NCI-H446 treated with DMSO at 0.1 percent for 48 hours (cell line): ENCODE data around the gene ADAM19.

Experiments used
- DNase-seq: peaks from one replicate; lab custom pipeline; 2025; lab: John Stamatoyannopoulos, UW

The ADAM19 gene, protein sequence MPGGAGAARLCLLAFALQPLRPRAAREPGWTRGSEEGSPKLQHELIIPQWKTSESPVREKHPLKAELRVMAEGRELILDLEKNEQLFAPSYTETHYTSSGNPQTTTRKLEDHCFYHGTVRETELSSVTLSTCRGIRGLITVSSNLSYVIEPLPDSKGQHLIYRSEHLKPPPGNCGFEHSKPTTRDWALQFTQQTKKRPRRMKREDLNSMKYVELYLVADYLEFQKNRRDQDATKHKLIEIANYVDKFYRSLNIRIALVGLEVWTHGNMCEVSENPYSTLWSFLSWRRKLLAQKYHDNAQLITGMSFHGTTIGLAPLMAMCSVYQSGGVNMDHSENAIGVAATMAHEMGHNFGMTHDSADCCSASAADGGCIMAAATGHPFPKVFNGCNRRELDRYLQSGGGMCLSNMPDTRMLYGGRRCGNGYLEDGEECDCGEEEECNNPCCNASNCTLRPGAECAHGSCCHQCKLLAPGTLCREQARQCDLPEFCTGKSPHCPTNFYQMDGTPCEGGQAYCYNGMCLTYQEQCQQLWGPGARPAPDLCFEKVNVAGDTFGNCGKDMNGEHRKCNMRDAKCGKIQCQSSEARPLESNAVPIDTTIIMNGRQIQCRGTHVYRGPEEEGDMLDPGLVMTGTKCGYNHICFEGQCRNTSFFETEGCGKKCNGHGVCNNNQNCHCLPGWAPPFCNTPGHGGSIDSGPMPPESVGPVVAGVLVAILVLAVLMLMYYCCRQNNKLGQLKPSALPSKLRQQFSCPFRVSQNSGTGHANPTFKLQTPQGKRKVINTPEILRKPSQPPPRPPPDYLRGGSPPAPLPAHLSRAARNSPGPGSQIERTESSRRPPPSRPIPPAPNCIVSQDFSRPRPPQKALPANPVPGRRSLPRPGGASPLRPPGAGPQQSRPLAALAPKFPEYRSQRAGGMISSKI

DNA sequence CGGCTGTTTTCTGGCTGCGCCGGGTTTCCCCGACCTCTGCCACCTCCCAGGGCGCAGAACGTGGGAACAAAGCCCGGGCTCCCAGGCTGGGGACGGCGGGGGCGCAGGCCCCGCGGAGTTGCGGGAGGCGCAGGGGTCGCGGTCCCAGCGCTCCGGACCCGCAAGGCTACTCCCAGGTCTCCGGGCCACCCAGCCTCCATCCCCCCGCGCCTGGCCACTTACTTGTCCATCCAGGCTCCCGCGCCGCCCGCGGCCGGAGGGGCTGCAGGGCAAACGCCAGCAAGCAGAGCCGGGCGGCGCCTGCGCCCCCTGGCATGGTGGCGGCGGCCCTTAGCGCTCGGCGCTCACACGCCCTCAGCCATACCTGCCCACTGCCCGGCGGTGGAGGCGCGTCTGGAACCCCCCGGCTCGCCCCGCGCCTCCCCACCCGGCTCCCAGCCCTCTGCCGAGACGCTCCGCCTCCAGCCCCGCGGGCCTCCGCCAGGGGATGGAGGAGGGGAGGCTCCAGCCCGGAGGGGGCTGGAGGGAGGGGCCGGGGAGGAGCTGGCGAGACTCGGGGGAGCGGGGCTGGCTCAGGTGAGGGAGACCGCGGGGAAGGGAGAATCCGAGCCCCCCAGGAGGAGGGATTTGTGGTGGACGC, at the start of gene ADAM19:
TSS of gene ADAM19 (minus strand) at position 395 of the 640 bp plus-strand sequence. CDS start at position 316, 79 bp downstream.
- no peak for DNase-seq

DNA sequence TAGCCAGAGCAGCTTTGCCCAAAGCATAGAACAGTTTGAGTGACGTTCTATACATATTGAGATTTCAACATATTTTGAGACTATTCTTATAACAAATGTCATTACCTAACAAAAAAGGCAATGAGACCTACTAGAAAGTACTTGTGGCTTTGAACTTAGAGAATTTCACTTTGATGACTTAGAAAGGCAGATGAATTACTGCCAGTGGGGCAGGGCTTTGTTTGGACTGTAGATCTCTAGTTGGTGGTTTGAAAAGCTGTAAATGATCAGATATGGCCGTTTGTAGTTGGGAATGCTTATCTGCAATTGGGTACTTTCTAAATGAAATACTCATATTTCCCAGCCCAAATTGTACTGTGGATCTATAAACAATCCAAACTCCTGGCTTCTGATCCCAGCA, 48.6 kb upstream of the ADAM19 start:
- DNase-seq: no peak

DNA sequence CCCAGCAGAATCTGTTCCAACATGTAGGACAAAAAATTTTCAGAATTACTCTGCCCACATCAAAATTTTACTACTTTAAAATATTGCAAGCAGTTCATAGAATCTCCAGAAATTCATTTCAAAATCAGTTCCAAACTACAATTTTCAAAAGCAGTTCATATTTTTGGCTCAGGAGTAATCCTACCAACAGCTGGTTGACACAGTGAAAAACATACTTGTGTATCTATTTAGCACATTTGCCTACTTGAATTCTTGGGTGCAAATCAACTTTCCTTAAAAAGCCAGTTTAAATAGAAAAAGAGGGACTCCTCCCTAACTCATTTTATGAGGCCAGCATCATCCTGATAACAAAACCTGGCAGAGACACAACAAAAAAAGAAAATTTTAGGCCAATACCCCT, 45.2 kb upstream of the ADAM19 start:
- no peak for DNase-seq

DNA sequence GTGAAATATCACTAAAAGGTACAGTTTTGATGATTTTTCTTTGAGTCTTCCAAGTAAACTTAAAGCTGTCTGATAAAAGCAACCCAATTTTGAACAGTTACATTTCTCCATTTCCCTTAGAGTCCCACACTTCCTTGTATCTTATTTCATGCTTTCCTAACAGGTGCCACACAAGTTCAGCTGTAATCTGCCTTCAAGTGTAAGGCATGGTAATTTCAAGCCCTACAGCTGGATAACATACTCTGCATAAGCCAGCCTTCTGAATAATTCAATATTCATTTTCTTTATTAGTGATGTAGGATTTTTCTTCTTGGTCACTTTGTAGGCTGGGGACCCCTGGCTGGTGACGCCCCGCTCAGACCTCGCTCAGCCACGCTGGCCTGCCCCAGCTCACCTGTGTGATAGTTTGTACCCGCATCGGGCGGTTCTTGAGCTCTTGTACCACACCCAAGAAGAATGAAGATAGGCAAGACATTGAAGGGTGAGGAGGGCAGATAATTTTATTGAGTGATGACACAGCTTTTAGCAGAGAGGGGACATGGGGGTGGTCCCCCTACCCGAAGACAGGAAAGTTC, 42.7 kb upstream of the ADAM19 start:
- DNase-seq: no peak

DNA sequence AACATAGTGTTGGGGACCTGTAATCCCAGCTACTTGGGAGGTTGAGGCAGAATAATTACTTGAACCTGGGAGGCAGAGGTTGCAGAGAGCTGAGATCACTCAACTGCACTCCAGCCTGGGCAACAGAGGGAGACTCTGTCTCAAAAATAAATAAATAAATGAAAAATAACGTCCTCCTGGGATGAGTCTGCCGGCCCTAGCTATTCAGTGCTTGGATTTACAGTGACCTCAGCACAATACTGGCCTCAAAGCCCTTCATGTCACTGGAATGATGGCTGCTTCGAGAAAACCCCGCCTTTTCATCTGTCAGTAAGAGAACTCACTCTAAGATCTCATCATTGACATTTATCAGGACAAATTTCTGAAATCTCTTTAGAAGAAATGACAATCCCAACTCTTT, 41.2 kb upstream of the ADAM19 start:
- no peak for DNase-seq

DNA sequence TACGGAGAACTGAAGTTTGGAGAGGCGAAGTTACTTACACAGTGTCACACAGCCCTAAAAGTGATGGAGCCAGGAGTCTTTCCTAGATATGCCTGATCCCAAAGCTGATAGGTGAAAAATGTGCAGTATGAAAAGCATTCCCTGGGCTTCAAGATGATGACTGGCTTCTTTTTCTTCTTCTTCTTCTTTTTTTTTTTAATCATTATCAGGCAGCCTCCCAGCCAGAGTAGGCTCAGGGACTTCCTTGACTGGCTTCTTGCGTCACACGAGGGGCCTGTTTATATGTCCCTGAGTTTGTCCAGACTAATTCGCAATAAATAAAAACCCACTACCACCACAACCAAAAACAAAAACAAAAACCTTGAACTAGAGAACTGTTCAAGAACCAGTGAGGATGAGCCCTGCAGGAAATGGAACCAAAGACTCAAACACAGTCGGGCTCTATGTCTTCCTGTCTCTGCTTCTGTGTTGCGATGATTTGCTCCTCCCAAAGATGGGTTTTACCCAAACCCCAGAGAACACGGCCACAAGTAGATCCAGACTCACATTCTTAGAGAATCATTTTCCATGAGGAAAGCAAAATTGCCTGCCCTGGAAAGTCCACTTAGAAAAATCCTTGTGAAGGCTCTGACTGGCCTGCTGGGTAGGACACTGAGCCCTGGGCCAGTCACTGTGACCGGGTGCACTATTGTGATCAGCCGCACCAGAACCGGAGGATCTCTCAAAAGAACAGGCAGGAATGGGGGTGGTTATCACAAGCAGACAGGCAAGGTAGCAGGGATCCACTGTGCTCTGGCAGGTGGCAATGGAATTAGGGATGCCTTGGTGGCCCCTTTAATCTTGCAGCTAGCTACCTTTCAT, 38.0 kb upstream of the ADAM19 start:
- no peak for DNase-seq

DNA sequence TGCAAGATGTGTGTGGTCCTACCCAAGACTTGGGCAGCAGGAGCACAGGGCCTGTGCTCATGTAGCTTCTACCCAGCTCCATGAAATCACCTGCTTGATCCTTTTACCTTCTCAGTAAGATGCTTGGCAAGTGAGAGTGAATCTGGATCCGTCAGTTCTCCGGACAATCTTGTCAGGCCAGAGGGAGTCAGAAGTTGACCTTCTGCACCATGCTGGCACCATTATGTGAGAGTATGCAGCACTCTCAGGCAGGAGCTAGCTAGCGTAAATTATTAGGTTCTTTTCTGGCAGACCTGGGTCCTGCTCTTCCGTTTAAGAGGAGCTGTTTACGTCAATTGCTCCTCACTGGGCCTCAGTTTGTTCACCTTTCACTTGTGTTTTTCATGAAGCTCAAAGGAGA, 37.0 kb upstream of the ADAM19 start:
- DNase-seq: no peak

DNA sequence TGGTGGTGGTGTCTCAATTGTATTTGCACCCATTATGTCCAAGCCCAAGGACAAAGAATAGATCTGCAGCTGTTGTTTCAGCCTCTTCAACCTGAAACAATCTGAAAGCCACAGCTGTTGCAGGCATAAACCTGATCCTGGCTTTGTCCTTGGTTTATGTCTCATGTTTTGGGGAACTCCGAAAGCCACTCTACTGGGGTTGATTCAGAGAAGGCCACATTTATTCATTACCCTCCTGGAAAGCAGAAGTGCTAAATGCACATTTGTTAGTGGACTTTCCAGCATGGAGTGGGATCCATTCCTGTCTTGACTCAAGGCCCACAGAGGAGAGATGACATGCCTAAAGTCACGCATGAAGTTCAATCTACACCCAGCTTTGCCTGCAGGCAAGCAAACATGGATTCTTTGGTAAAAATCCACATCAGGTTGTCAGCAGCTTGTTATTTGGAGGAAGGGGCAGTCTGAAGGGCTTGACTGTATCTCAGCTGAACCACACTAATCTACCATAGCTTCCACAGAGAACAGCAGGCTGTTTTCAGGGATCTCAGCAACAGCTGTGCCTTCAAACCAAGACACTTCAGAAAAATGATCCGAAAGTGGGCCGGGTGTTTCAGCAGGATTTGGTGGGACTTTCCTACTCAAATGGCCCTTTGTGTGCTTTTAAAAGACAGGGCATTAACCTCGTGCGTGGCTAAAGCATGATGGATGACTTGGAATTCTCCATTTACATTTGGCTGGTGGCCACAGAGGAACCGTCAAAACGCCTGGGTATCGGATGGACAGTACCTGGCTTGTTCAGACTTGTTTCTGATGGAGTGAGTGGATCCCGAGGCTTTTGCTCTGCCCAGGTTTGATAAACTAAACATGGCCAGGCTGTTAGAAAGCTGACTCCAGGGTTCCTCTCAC, 36.2 kb upstream of the ADAM19 start:
- no peak for DNase-seq

DNA sequence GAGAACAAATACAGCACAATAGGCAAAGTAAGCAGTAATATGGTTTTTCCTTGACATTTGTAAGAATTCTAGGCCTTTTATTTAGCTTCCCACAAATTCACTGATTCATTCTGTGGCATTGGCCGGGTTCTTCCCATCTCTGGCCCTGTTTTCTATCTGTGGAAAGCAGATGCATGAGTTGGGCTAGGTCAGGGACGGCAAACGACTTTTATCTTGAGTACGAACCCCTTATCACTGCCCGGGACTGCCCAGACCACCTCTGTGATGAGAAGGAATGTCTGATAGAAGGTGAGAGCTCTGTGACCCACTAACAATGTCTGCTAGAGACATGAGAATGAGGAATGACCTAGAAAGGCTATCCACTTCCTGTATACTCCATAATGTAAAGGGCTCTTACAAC, 35.4 kb upstream of the ADAM19 start:
- no peak for DNase-seq

DNA sequence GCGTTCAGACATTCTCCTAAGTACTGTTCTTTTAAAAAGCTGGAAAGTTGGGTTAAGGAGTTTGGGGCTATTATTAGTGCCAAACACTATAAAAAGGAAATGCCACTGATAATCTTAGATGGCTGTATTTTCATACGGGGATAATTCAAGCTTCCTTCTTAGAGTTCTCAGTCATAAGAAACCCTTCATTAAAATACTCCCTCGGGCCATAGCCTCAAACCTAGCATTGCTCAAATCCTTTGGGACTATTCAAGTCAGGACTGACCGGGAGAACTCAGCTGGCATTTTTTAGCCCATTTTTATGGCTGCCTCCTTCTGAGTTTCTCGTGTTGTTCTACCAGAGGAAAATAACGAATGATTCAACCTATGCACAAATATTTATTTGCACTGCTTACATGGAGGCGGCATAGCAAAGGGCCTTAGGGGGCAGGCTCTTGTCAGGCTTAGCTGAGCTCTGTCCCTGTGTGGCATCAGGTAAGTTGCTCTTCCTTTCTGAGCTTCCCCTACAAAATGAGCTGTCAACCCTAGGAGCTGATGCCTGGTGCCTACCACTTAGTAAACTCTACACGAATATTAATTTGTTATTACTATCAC, 33.5 kb upstream of the ADAM19 start:
- no peak for DNase-seq

DNA sequence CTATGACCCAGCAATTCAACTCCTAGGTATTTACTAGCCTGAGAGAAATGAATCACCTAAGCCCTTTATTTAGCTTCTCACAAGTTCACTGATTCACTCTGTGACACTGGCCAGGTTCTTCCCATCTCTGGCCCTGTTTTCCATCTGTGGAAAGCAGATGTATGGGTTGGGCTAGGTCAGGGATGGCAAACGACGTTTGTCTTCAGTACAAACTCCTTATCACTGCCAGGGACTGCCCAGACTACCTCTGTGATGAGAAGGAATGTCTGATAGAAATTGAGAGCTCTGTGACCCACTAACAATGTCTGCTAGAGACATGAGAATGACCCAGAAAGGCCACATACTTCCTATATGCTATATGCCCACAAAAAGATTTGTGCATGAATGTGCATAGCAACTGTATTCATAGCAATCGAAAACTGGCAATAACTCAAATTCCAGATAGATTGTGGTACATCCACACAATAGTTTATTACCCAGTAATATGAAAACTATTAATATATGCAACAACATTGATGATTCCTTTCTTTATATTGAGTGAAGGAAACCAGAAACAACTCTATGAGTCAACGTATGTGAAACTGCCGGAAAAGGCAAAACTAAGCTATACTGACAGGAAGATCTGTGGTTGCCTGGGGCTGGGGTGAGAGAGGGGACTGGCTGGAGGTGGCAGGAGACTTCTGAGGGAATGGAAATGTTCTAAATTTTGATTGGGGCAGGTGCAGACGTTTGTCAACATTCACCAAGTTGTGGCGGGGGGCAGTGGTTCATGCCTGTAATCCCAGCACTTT, 32.0 kb upstream of the ADAM19 start:
- no peak for DNase-seq

DNA sequence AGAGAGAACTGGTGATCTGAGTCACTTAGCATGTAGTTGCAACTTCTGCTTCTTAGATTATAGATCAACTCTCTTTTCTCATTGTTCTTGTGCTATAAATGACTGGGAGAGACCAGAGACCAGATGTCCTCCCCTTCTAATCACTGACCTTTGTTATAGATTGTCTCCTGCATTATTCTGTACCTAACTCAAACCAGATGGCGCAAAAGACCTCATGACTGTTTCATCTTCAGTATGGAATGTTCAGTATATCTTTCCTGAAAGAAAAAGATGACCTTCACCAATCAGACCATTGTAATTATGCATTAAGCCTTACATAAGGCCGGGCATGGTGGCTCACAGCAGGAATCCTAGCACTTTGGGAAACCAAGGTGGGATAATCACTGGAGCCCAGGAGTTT, 30.5 kb upstream of the ADAM19 start:
- DNase-seq: no peak

DNA sequence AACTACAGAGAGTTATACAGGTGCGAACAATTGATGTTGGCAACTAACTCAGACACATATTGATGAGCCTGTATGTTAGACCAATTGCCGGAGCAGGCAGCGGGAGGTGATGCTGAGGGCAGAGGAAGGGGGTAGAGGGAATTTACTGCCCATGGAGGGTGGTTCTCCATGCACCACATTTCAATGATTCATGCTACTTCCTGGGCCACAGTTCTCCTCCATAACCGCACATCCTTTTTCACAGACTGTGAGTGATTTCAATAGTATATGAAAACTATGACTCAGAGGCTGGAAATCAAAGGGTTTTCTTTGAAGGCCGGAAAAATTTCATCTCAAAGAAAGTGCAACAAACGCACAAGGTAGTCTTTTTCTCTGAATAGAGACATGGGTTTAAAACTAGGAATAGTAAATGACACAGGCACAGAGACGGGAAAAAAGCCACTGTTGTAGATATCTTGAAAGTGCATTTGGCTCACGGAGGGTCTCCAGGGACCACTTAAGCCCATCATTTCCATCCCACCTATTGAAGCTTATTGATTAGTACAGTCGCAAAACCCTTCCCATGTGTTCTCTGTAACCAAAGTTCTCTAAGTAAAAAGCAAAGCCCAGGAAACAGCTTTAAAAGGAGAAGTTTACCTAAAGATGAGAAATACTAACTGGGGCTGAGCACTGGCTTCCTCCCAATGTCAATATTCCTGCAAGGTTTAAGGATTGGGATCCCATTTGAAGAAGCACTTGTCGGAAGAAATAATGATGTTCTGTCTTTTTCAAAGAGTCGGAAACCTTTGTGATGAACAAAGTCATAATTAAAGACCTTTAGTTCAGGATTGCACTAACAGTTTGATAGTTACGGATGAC, 28.0 kb upstream of the ADAM19 start:
- no peak for DNase-seq

DNA sequence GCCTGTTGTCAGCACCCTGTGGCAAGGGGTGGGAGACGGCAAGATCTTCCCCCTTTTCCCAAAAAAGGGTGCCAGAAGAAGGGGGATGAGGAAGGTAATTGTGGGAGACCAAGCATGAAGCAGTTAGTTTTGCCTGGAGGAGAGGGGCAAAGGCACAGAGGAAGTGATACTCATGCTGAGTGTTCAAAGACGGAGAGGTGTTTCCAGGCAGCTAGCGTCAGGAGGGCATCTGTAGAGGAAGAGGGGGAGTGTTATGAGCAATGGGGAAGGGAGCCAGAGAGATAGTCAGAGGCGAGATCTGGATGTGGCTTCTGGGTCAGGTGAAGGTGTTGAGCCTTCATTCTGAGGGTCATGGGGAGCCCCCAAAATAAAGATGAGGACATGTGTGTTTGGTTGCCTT, 26.9 kb upstream of the ADAM19 start:
- DNase-seq: no peak

DNA sequence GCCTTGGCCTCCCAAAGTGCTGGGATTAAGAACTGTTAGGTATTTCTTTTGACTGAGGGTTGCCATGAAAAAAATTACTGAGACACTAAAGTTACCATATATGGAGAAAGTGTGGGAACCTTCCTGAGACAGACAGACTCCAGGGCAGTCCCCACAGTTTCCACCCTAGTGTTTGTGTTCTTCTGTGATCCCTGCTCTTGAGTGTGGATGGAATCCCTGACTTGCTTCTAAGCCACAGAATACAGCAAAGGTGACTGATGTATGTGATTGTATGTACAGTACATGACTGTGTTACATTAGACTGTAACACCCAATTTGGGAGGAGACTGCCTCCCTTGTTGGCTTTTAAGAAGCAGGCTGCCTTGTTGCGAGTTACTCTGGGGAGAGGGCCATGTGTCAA, 24.7 kb upstream of the ADAM19 start:
- no peak for DNase-seq

DNA sequence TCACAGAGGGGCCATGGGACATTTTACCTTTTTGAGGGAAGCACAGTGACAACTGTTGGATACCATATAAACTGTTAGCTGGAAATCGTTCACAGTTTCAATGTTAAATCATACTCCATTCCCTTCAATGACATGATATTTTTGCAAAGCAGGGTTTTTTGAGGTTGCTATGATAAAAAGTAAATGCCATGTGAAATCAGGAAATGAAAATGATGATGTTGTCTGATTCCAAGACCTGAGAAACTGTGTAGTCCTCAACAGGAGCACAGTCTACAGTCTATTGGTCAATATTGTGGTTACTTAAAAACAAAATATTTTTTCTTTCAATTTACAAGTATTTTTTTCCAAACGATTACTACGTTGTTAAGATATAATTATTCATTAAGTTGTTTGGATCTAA, 24.0 kb upstream of the ADAM19 start:
- no peak for DNase-seq

DNA sequence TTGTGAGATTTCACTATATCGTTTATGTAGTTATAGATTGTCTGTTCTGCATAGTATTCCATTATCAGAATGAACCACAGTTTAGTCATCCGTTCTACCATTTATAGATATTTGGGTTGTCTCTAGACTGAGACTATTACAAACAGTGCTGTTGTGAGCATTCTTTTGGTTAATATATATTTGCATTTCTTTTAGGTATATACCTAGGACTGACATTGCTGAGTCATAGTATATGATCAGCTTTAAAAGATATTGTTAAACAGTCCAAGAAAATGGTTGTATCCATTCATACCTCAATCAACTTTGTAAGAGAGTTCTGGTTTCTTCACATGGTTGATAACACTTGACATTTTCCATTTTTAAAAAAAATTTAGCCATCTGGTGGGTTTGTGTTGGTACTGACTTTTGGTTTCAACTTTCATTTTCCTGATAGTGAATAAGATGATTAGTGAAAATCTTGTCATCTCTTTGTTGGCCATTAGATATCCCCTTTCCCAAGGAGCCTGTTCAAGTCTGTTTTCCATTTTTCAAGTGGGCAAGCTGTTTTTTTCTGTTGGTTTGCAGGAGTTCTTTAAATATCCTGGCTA, 22.9 kb upstream of the ADAM19 start:
- DNase-seq: no peak

DNA sequence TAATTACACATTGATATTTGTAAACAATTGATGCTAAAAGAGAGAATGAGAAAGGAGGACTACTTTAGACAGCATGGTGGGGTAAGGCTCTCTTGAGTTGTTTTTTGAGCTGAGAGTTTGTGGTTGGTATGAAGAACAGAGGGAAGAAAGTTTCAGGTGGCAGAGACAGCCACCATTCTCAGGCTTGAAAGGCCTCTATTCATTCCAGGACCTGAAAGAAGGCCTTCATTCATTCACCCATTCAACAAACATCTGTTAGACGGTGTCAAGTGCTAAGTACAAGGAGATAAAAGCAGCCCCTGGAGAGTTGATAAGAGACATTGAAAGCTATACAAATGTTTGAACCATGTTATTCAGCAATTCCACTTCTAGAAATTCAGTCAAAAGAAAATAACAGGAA, 21.7 kb upstream of the ADAM19 start:
- no peak for DNase-seq
